Measurements from ENCODE around the gene CRTC1.
A peak's percentile ranks its signal among the peaks of the same experiment; 100 is the strongest.

CRTC1 gene

GRCh38 chr19:18800636-18801035 lies 117.2 kb downstream of the CRTC1 start:
- no peak overlapping the region for H2BK12ac ChIP-seq (ENCODE audit: low read length)
- no peak overlapping the region for H2BK15ac ChIP-seq (ENCODE audit: low read length)
- peaks cover 0 to 28% (median 14%) of the 10 kb centered on the region in 3 experiments for H3K27me3 ChIP-seq (ENCODE audit: control insufficient read depth in 3 of 3, insufficient read depth in 3 of 3, low read depth in 1 of 3, low read length in 3 of 3)
- H4K91ac ChIP-seq (ENCODE audit: low read depth, low read length, poor library complexity): no peak overlapping the region
- no peak overlapping the region for H3K18ac ChIP-seq (ENCODE audit: low read length)
- no peak overlapping the region for H3K27ac ChIP-seq (replicated peaks; ENCODE audit: low read length)
- no peak overlapping the region for H2BK120ac ChIP-seq (ENCODE audit: low read depth, low read length)
- H3K79me1 ChIP-seq (ENCODE audit: low read depth, low read length): no peaks in the 10 kb centered on the region
- H2AK5ac ChIP-seq (ENCODE audit: low read depth, low read length): peak overlapping the region; percentile 5
- H3K9me3 ChIP-seq (replicated peaks in 1 of 2; ENCODE audit: control insufficient read depth in 2 of 2, insufficient read depth in 1 of 2, low read depth in 1 of 2, low read length in 2 of 2): peaks cover 0 to 2% of the 10 kb centered on the region in 2 donors
- H3K14ac ChIP-seq (ENCODE audit: low read length): peak overlapping the region; percentile 78
- no peak overlapping the region for H3K9ac ChIP-seq (ENCODE audit: low read depth, low read length, poor library complexity)
- H3K36me3 ChIP-seq (replicated peaks in 1 of 2; ENCODE audit: control insufficient read depth in 2 of 2, insufficient read depth in 2 of 2, low read length in 2 of 2): no peaks in the 10 kb centered on the region
- no CpG with 5 or more reads among the region's 10 CpGs for WGBS, 2 donors (ENCODE audit: extremely low coverage in 2 of 2, insufficient read length in 2 of 2, insufficient replicate concordance in 1 of 2)
- DNase-seq (ENCODE audit: low spot score): no peak
- H3K4me1 ChIP-seq (ENCODE audit: control insufficient read depth in 2 of 2, insufficient read depth in 1 of 2, low read depth in 1 of 2, low read length in 2 of 2): peaks cover 0 to 5% of the 10 kb centered on the region in 2 donors
- peak overlapping the region; percentile 45 for H3K4ac ChIP-seq (ENCODE audit: low read length)
- H2BK5ac ChIP-seq (ENCODE audit: low read length): no peak overlapping the region
- no peak overlapping the region for H3K4me2 ChIP-seq (ENCODE audit: insufficient read depth, low read length, poor library complexity, severe bottlenecking)
- no peak overlapping the region for H3K4me3 ChIP-seq (ENCODE audit: low read length in 2 of 2)
- no peak overlapping the region for H4K8ac ChIP-seq (ENCODE audit: low read depth, low read length)
- H2AFZ ChIP-seq (ENCODE audit: low read length): no peak overlapping the region
- H3K23ac ChIP-seq (ENCODE audit: low read depth, low read length, poor library complexity): peak overlapping the region; percentile 77

DNA sequence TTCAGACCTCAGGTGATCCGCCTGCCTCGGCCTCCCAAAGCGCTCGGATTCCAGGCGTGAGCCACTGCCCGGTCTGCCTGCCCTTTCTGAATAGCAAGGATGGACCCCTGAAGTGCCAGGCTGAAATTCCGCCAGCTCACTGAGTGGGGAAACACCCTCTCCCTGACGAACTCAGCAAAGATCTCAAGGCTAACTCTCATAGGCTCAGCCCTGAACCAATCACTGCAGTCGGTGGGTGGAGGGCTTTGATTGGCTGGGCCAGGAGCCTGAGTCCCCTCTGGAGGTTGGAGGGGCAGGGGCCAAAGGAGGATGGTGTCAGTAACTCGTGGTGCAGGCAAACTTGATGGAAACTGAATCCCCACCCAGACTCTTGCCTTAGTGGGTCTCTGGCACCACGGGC lies 118.9 kb downstream of the CRTC1 start:
- Histone ChIP-seq H3K9me3 (replicated peaks in 1 of 2; ENCODE audit: control insufficient read depth in 2 of 2, insufficient read depth in 1 of 2, low read depth in 1 of 2, low read length in 2 of 2) (peaks cover 0 to 2% of the 10 kb centered on the region in 2 donors), H3K18ac (ENCODE audit: low read length) (no peak overlapping the region), H2AK5ac (ENCODE audit: low read depth, low read length) (no peak overlapping the region), H3K27ac (replicated peaks; ENCODE audit: low read length) (no peak overlapping the region), H4K91ac (ENCODE audit: low read depth, low read length, poor library complexity) (no peak overlapping the region), H3K14ac (ENCODE audit: low read length) (no peak overlapping the region), H3K79me1 (ENCODE audit: low read depth, low read length) (no peaks in the 10 kb centered on the region), H4K8ac (ENCODE audit: low read depth, low read length) (no peak overlapping the region), H3K4me2 (ENCODE audit: insufficient read depth, low read length, poor library complexity, severe bottlenecking) (no peak overlapping the region), H2BK5ac (ENCODE audit: low read length) (no peak overlapping the region), H3K4me1 (ENCODE audit: control insufficient read depth in 2 of 2, insufficient read depth in 1 of 2, low read depth in 1 of 2, low read length in 2 of 2) (no peaks in the 10 kb centered on the region), H3K9ac (ENCODE audit: low read depth, low read length, poor library complexity) (no peak overlapping the region), H3K36me3 (replicated peaks in 1 of 2; ENCODE audit: control insufficient read depth in 2 of 2, insufficient read depth in 2 of 2, low read length in 2 of 2) (no peaks in the 10 kb centered on the region), H3K4me3 (ENCODE audit: low read length in 2 of 2) (no peak overlapping the region), H3K27me3 (ENCODE audit: control insufficient read depth in 3 of 3, insufficient read depth in 3 of 3, low read depth in 1 of 3, low read length in 3 of 3) (peaks cover 0 to 20% (median 11%) of the 10 kb centered on the region in 3 experiments), H2AFZ (ENCODE audit: low read length) (peak overlapping the region; percentile 68), H3K4ac (ENCODE audit: low read length) (no peak overlapping the region), H3K23ac (ENCODE audit: low read depth, low read length, poor library complexity) (no peak overlapping the region), H2BK120ac (ENCODE audit: low read depth, low read length) (no peak overlapping the region), H2BK12ac (ENCODE audit: low read length) (no peak overlapping the region), H2BK15ac (ENCODE audit: low read length) (no peak overlapping the region)
- DNase-seq (ENCODE audit: low spot score): no peak
- no CpG with 5 or more reads among the region's 11 CpGs for WGBS, 2 donors (ENCODE audit: extremely low coverage in 2 of 2, insufficient read length in 2 of 2, insufficient replicate concordance in 1 of 2)

DNA sequence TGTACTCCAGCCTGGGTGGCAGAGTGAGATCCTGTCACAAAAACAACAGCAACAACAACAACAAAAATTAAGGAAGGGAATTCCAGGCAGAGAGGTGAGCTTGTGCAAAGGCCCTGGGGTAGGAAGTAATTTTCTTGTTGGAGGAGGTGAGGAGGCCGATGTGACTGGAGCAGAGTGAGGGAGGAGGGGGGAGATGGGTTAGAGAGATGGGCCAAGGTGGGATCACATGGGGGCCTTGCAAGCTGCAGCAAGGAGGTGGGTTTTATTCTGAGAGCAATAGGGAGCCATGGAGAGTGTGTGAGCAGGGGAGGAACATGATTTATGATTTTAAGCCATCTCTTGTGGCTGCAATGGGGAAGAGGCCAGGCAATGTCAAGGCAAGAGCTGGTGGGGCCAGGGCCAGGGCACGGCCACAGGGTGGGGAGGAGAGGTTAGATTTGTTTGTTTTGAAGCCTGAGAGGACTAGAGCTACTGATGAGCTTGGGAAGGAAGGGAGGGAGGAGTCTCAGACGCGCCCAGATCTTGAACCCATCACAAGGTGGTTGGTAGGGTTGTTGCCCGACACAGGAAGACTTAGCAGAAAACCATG lies 120.2 kb downstream of the CRTC1 start:
- H3K9ac ChIP-seq (ENCODE audit: low read depth, low read length, poor library complexity): no peak overlapping the region
- no peak overlapping the region for H2AFZ ChIP-seq (ENCODE audit: low read length)
- DNase-seq (ENCODE audit: low spot score): no peak
- H2AK5ac ChIP-seq (ENCODE audit: low read depth, low read length): no peak overlapping the region
- no peak overlapping the region for H3K18ac ChIP-seq (ENCODE audit: low read length)
- no peak overlapping the region for H2BK15ac ChIP-seq (ENCODE audit: low read length)
- H3K36me3 ChIP-seq (replicated peaks in 1 of 2; ENCODE audit: control insufficient read depth in 2 of 2, insufficient read depth in 2 of 2, low read length in 2 of 2): no peaks in the 10 kb centered on the region
- no peak overlapping the region for H3K14ac ChIP-seq (ENCODE audit: low read length)
- no peak overlapping the region for H2BK12ac ChIP-seq (ENCODE audit: low read length)
- H3K4me1 ChIP-seq (ENCODE audit: control insufficient read depth in 2 of 2, insufficient read depth in 1 of 2, low read depth in 1 of 2, low read length in 2 of 2): no peaks in the 10 kb centered on the region
- peaks cover 0 to 2% of the 10 kb centered on the region in 2 donors for H3K9me3 ChIP-seq (replicated peaks in 1 of 2; ENCODE audit: control insufficient read depth in 2 of 2, insufficient read depth in 1 of 2, low read depth in 1 of 2, low read length in 2 of 2)
- no peak overlapping the region for H3K27ac ChIP-seq (replicated peaks; ENCODE audit: low read length)
- no peak overlapping the region for H2BK120ac ChIP-seq (ENCODE audit: low read depth, low read length)
- no peak overlapping the region for H3K4me3 ChIP-seq (ENCODE audit: low read length in 2 of 2)
- no peak overlapping the region for H2BK5ac ChIP-seq (ENCODE audit: low read length)
- no CpG with 5 or more reads among the region's 5 CpGs for WGBS, 2 donors (ENCODE audit: extremely low coverage in 2 of 2, insufficient read length in 2 of 2, insufficient replicate concordance in 1 of 2)
- H3K79me1 ChIP-seq (ENCODE audit: low read depth, low read length): no peaks in the 10 kb centered on the region
- H4K8ac ChIP-seq (ENCODE audit: low read depth, low read length): no peak overlapping the region
- no peak overlapping the region for H3K4me2 ChIP-seq (ENCODE audit: insufficient read depth, low read length, poor library complexity, severe bottlenecking)
- H3K4ac ChIP-seq (ENCODE audit: low read length): no peak overlapping the region
- peaks cover 0 to 16% (median 14%) of the 10 kb centered on the region in 3 experiments for H3K27me3 ChIP-seq (ENCODE audit: control insufficient read depth in 3 of 3, insufficient read depth in 3 of 3, low read depth in 1 of 3, low read length in 3 of 3)
- no peak overlapping the region for H3K23ac ChIP-seq (ENCODE audit: low read depth, low read length, poor library complexity)
- no peak overlapping the region for H4K91ac ChIP-seq (ENCODE audit: low read depth, low read length, poor library complexity)

DNA sequence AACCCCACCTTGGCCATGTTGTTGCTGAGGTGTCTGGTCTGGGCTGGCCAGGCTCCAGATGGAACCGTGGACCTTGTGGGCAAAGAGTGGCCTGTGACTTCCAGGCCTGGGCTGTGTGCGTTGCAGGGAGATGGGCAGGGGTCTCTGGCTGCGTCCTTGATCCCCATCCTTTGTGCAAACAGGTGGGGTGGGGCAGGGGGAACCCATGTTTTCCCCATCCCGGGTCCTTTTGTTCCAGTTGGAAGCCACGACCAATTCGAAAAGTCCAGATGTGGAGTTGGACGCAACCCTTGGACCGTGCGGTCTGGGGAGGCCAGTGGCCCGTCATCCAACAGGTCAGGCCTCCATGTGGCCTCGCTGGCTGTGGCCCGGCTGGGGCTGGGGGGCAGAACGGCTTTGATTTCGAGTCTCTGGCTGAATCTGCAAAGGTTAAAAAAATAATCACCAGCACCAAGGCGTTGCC lies 120.7 kb downstream of the CRTC1 start:
- no peak overlapping the region for H3K4ac ChIP-seq (ENCODE audit: low read length)
- H4K8ac ChIP-seq (ENCODE audit: low read depth, low read length): no peak overlapping the region
- DNase-seq (ENCODE audit: low spot score): no peak
- no peak overlapping the region for H3K23ac ChIP-seq (ENCODE audit: low read depth, low read length, poor library complexity)
- no peaks in the 10 kb centered on the region for H3K36me3 ChIP-seq (replicated peaks in 1 of 2; ENCODE audit: control insufficient read depth in 2 of 2, insufficient read depth in 2 of 2, low read length in 2 of 2)
- no peak overlapping the region for H2BK120ac ChIP-seq (ENCODE audit: low read depth, low read length)
- H3K4me1 ChIP-seq (ENCODE audit: control insufficient read depth in 2 of 2, insufficient read depth in 1 of 2, low read depth in 1 of 2, low read length in 2 of 2): no peaks in the 10 kb centered on the region
- no peaks in the 10 kb centered on the region for H3K79me1 ChIP-seq (ENCODE audit: low read depth, low read length)
- no peak overlapping the region for H3K27ac ChIP-seq (replicated peaks; ENCODE audit: low read length)
- H3K18ac ChIP-seq (ENCODE audit: low read length): no peak overlapping the region
- H3K9me3 ChIP-seq (replicated peaks in 1 of 2; ENCODE audit: control insufficient read depth in 2 of 2, insufficient read depth in 1 of 2, low read depth in 1 of 2, low read length in 2 of 2): peaks cover 0 to 2% of the 10 kb centered on the region in 2 donors
- peaks cover 0 to 17% (median 12%) of the 10 kb centered on the region in 3 experiments for H3K27me3 ChIP-seq (ENCODE audit: control insufficient read depth in 3 of 3, insufficient read depth in 3 of 3, low read depth in 1 of 3, low read length in 3 of 3)
- no peak overlapping the region for H2AFZ ChIP-seq (ENCODE audit: low read length)
- H3K4me2 ChIP-seq (ENCODE audit: insufficient read depth, low read length, poor library complexity, severe bottlenecking): no peak overlapping the region
- H2AK5ac ChIP-seq (ENCODE audit: low read depth, low read length): no peak overlapping the region
- H3K4me3 ChIP-seq (ENCODE audit: low read length in 2 of 2): no peak overlapping the region
- no peak overlapping the region for H3K14ac ChIP-seq (ENCODE audit: low read length)
- H4K91ac ChIP-seq (ENCODE audit: low read depth, low read length, poor library complexity): no peak overlapping the region
- no peak overlapping the region for H2BK5ac ChIP-seq (ENCODE audit: low read length)
- no peak overlapping the region for H3K9ac ChIP-seq (ENCODE audit: low read depth, low read length, poor library complexity)
- no peak overlapping the region for H2BK12ac ChIP-seq (ENCODE audit: low read length)
- WGBS, 2 donors (ENCODE audit: extremely low coverage in 2 of 2, insufficient read length in 2 of 2, insufficient replicate concordance in 1 of 2): no CpG with 5 or more reads among the region's 15 CpGs
- H2BK15ac ChIP-seq (ENCODE audit: low read length): no peak overlapping the region
